Measurements from ENCODE around the gene PNLIPRP1.

GRCh38 chr10:116607336-116607735 lies 16.6 kb downstream of the PNLIPRP1 start:
- TF ChIP-seq EZH2phosphoT487 (conservative IDR thresholded peaks at IDR 0.05; ENCODE audit: low read length), result no peak
- TF ChIP-seq, protein P1, sequence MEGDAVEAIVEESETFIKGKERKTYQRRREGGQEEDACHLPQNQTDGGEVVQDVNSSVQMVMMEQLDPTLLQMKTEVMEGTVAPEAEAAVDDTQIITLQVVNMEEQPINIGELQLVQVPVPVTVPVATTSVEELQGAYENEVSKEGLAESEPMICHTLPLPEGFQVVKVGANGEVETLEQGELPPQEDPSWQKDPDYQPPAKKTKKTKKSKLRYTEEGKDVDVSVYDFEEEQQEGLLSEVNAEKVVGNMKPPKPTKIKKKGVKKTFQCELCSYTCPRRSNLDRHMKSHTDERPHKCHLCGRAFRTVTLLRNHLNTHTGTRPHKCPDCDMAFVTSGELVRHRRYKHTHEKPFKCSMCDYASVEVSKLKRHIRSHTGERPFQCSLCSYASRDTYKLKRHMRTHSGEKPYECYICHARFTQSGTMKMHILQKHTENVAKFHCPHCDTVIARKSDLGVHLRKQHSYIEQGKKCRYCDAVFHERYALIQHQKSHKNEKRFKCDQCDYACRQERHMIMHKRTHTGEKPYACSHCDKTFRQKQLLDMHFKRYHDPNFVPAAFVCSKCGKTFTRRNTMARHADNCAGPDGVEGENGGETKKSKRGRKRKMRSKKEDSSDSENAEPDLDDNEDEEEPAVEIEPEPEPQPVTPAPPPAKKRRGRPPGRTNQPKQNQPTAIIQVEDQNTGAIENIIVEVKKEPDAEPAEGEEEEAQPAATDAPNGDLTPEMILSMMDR (IDR thresholded peaks at IDR 0.05; ENCODE audit: insufficient read depth, low read length, poor library complexity, severe bottlenecking), result no peak

All from SU-DHL-6 (cell line).